Adrenal gland (tissue), 12 donors: ENCODE results near the gene RPL7A. TPM values are rescaled to one million over a fixed set of nuclear protein-coding genes. Genes with fewer than 3 reads are reported as not detected.

Experiments used
- DNase-seq, 7 donors: peaks; one replicate each; pipeline ENCODE4 v3.0.0-alpha.2; 2019 to 2020
- H3K27ac ChIP-seq, 5 donors: fragments of 200-600 bp; sonication (generic) in 4 of 5; 1 replicate in 3 of 5; 2 replicates in 2 of 5; pipeline versions ENCODE4 v1.5.1 to v1.8.0; 2016 to 2020; ENCODE audit warnings: mild to moderate bottlenecking in 1 of 5
- H3K27me3 ChIP-seq: fragments of 200-600 bp; 2 replicates; pipeline ENCODE4 v1.8.0; 2021
- H3K36me3 ChIP-seq, 2 donors: fragments of 200-600 bp; replicated peaks in 1 of 2; 1 replicate in 1 of 2; 2 replicates in 1 of 2; pipeline versions ENCODE4 v1.5.1 to v1.8.0; 2018 to 2022
- H3K4me1 ChIP-seq, 2 donors: fragments of 200-600 bp; replicated peaks in 1 of 2; 1 replicate in 1 of 2; 2 replicates in 1 of 2; pipeline versions ENCODE4 v1.5.1 to v1.8.0; 2018 to 2021
- H3K4me3 ChIP-seq, 4 donors: fragments of 200-600 bp; sonication (generic) in 3 of 4; one replicate each; pipeline ENCODE4 v1.5.1; 2016 to 2018
- H3K9me3 ChIP-seq, 3 donors: fragments of 200-600 bp; sonication (generic) in 1 of 3; replicated peaks in 1 of 3; 1 replicate in 2 of 3; 2 replicates in 1 of 3; pipeline versions ENCODE4 v1.5.1 to v1.8.0; 2016 to 2021
- POLR2A ChIP-seq, 2 donors: fragments of 450-650 bp; IDR thresholded peaks; one replicate each; pipeline ENCODE4 v1.6.1; 2017; ENCODE audit warnings: antibody characterized with exemption in 2 of 2, mild to moderate bottlenecking in 2 of 2, moderate library complexity in 1 of 2
- WGBS, 4 donors: extraction: QIAGEN DNeasy Blood & Tissue Kit in 2 of 4; methylation state at CpG; one replicate each; pipeline versions ENCODE4 v1.1.5 to v1.1.7; 2013 to 2017; 5-methylcytosine and 5-hydroxymethylcytosine counted together
- intact Hi-C, 2 donors: fragments of 100-400 bp; cut with DNase I; formaldehyde crosslinking; loops; one replicate each; pipeline versions ENCODE4 v1.14.1 to v1.15.0; 2022 to 2023
- polyA plus RNA-seq, 3 donors: library from polyadenylated mRNA; stranded (reverse); fragments of 200-250 nt in 2 of 3; fragments of 350-450 nt in 1 of 3; fragmentation: Illumina TruSeq in 1 of 3; extraction: RNeasy Lipid Tissue Mini Kit (QIAGEN cat#74804) in 1 of 3; gene quantifications; one replicate each; pipeline ENCODE4 v1.2.3, GENCODE V29; 2013 to 2014
- small RNA-seq, 2 donors: library from RNA; depleted of rRNA; stranded (forward); fragments of <200 nt; gene quantifications; one replicate each; pipeline ENCODE3, GENCODE V24; 2016
- total RNA-seq, 9 donors: library from RNA; depleted of rRNA in 4 of 9; stranded (reverse); fragments of >200 nt in 4 of 9; fragments of 120-200 nt in 1 of 9; fragmentation: NEBNext Ultra II Directional in 1 of 9; extraction: Animal tissue kit (Norgen Biotek cat#: 25700) in 1 of 9; gene quantifications; one replicate each; pipeline versions ENCODE4 v1.1.0 to v1.2.4, GENCODE V29; 2013 to 2023
- TF ChIP-seq, protein P1 (sequence below), 6 experiments: fragments of 450-650 bp in 4 of 6; fragments of 200-600 bp in 2 of 6; sonication (generic) in 1 of 6; IDR thresholded peaks; 1 replicate in 5 of 6; 2 replicates in 1 of 6; pipeline versions ENCODE4 v1.5.1 to v1.8.0; 2016 to 2021; ENCODE audit warnings: antibody characterized with exemption in 6 of 6, mild to moderate bottlenecking in 2 of 6, moderate library complexity in 1 of 6
- donor health status: healthy with polysubstance abuse.
- donor health status: Bipolar disorder and iron deficiency.
- donor health status: DM: yes; HTN: yes; CAD: no.
- donor health status: DM: no; HTN: no; CAD: no.
- donor health status: DM: no; HTN: no; CAD: no.
- donor health status: DM: yes; HTN: yes; CAD: no.

Gene RPL7A
- total and polyA plus RNA-seq, 12 donors: 1,875 to 3,598 (median 2,406) TPM

DNA sequence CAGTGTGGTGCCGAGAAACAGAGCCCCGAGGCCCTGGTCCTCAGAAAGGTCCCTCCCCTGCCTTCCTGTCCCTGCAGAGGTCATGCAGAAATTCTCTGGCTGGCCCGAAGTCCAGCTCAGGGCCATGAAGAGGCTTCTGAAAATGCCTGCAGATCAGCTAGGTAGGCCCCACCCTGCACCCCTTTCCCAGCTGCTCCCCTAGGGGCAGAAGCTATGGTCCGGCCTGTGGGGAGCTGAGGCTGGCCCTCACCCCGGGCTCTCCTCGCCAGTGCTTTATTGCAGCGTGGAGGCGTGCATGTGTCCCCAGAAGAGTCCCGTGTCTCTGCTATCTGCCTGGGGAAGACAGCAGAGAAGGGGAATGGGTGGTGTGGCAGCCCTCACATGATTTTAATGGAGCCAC is 49.9 kb downstream of the RPL7A start:
- H3K4me1 ChIP-seq: no peaks in the 10 kb centered on the region
- H3K27ac ChIP-seq: no peak overlapping the region
- no peak for TF ChIP-seq POLR2A (IDR thresholded peaks at IDR 0.05)
- TF ChIP-seq, protein P1, sequence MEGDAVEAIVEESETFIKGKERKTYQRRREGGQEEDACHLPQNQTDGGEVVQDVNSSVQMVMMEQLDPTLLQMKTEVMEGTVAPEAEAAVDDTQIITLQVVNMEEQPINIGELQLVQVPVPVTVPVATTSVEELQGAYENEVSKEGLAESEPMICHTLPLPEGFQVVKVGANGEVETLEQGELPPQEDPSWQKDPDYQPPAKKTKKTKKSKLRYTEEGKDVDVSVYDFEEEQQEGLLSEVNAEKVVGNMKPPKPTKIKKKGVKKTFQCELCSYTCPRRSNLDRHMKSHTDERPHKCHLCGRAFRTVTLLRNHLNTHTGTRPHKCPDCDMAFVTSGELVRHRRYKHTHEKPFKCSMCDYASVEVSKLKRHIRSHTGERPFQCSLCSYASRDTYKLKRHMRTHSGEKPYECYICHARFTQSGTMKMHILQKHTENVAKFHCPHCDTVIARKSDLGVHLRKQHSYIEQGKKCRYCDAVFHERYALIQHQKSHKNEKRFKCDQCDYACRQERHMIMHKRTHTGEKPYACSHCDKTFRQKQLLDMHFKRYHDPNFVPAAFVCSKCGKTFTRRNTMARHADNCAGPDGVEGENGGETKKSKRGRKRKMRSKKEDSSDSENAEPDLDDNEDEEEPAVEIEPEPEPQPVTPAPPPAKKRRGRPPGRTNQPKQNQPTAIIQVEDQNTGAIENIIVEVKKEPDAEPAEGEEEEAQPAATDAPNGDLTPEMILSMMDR (IDR thresholded peaks at IDR 0.05): no peak
- no peaks in the 10 kb centered on the region for H3K9me3 ChIP-seq
- H3K4me3 ChIP-seq: no peak overlapping the region
- no peaks in the 10 kb centered on the region for H3K36me3 ChIP-seq
- 63 to 80% (median 67%) methylated on average over 4 to 9 of the region's 9 CpGs for WGBS, 4 donors
- DNase-seq: no peak
- peaks cover 7% of the 10 kb centered on the region for H3K27me3 ChIP-seq
- intact Hi-C loops: no loop called here

DNA sequence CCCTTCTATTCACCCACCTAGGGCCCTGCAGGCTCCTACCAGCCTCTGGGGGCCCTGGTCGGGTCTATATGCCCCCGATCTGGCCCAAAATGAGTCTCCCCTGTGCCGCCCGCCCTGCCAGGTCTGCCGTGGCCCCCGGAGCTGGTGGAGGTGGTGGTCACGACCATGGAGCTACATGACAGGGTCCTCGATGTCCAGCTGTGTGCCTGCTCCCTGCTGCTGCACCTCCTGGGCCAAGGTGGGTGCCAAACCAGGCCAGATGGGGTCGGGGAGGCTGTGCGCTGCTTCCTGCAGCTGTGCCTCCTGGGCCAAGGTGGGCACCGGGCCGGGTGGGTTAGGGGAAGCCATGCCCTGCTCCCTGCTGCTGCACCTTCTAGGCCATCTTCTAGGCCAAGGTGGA is 52.3 kb downstream of the RPL7A start:
- peaks cover 0 to 8% of the 10 kb centered on the region in 2 donors for H3K36me3 ChIP-seq
- H3K4me1 ChIP-seq: peaks cover 3 to 6% of the 10 kb centered on the region in 2 donors
- peaks cover 7% of the 10 kb centered on the region for H3K27me3 ChIP-seq
- DNase-seq: no peak
- intact Hi-C loops: loop anchor here in 1 of 2 donors (10.0 kb wide), 1 partner anchor 215 kb away; no protein-coding TSS in a partner anchor
- H3K9me3 ChIP-seq: no peaks in the 10 kb centered on the region
- no peak overlapping the region for H3K4me3 ChIP-seq
- TF ChIP-seq, protein P1 (IDR thresholded peaks at IDR 0.05): no peak
- TF ChIP-seq POLR2A (IDR thresholded peaks at IDR 0.05): no peak
- WGBS, 4 donors: 60 to 100% (median 85%) methylated on average over 2 to 12 of the region's 12 CpGs
- no peak overlapping the region for H3K27ac ChIP-seq

Small RNAs within 50 kb of the gene (small RNA-seq; reads per million reads assigned to genes)
- gene RF00019 (0 reads per million in 2 donors), gene SNORD24 (0 reads per million in 2 donors), gene SNORD36A (0 reads per million in 2 donors), gene SNORD36B (0 reads per million in 2 donors), gene SNORD36C (0 reads per million in 2 donors)

Other genes starting within 250 kb of the RPL7A start
- gene RALGDS, start 227.0 kb upstream of the RPL7A start, total RNA-seq: 100 to 1,000 TPM in 1 of 9 donors, 10 to 100 TPM in 8; 35.0 to 104 (median 56.2) TPM
- 100 to 1,000 TPM in 1 of 3 donors, 10 to 100 TPM in 2; 21.3 to 170 (median 97.8) TPM for gene RALGDS, start 227.0 kb upstream of the RPL7A start, polyA plus RNA-seq
- gene GBGT1, start 184.3 kb upstream of the RPL7A start, total RNA-seq: 10 to 100 TPM in 8 of 9 donors, 1 to 10 TPM in 1; 3.5 to 67.5 (median 39.4) TPM
- 10 to 100 TPM in 2 of 3 donors, 1 to 10 TPM in 1; 6.7 to 29.0 (median 18.9) TPM for gene GBGT1, start 184.3 kb upstream of the RPL7A start, polyA plus RNA-seq
- under 1 TPM in 2 of 9 donors, not detected in 7; 0.11 to 0.32 TPM for gene OBP2B, start 139.0 kb upstream of the RPL7A start, total RNA-seq
- gene OBP2B, start 139.0 kb upstream of the RPL7A start, polyA plus RNA-seq: not detected
- gene ABO, start 73.0 kb upstream of the RPL7A start, total RNA-seq: 10 to 100 TPM in 7 of 9 donors, 1 to 10 TPM in 2; 2.9 to 43.1 (median 18.7) TPM
- gene ABO, start 73.0 kb upstream of the RPL7A start, polyA plus RNA-seq: 10 to 100 TPM in 2 of 3 donors, 1 to 10 TPM in 1; 9.9 to 20.8 (median 18.5) TPM
- 10 to 100 TPM in 8 of 9 donors, 1 to 10 TPM in 1; 6.2 to 42.2 (median 23.0) TPM for gene SURF6, start 12.0 kb upstream of the RPL7A start, total RNA-seq
- 10 to 100 TPM; 18.7 to 36.4 (median 23.4) TPM for gene SURF6, start 12.0 kb upstream of the RPL7A start, polyA plus RNA-seq
- 10 to 100 TPM; 13.2 to 38.0 (median 33.8) TPM for gene MED22, start 87 bp upstream of the RPL7A start, total RNA-seq
- 10 to 100 TPM; 11.4 to 21.3 (median 17.8) TPM for gene MED22, start 87 bp upstream of the RPL7A start, polyA plus RNA-seq
- 100 to 1,000 TPM in 1 of 9 donors, 10 to 100 TPM in 8; 50.9 to 111 (median 71.5) TPM for gene SURF1, start 8.3 kb downstream of the RPL7A start, total RNA-seq
- gene SURF1, start 8.3 kb downstream of the RPL7A start, polyA plus RNA-seq: 10 to 100 TPM; 55.7 to 96.3 (median 79.9) TPM
- 10 to 100 TPM; 13.4 to 29.2 (median 20.8) TPM for gene SURF2, start 8.3 kb downstream of the RPL7A start, total RNA-seq
- 10 to 100 TPM; 19.9 to 53.0 (median 41.4) TPM for gene SURF2, start 8.3 kb downstream of the RPL7A start, polyA plus RNA-seq
- 100 to 1,000 TPM; 157 to 340 (median 183) TPM for gene SURF4, start 27.8 kb downstream of the RPL7A start, total RNA-seq
- 100 to 1,000 TPM in 1 of 3 donors, 10 to 100 TPM in 2; 43.4 to 285 (median 53.4) TPM for gene SURF4, start 27.8 kb downstream of the RPL7A start, polyA plus RNA-seq
- gene STKLD1, start 28.1 kb downstream of the RPL7A start, total RNA-seq: 1 to 10 TPM in 6 of 9 donors, under 1 TPM in 1, not detected in 2; 0.71 to 6.0 (median 1.8) TPM
- gene STKLD1, start 28.1 kb downstream of the RPL7A start, polyA plus RNA-seq: 1 to 10 TPM; 2.4 to 5.2 (median 4.8) TPM
- gene REXO4, start 69.8 kb downstream of the RPL7A start, total RNA-seq: 10 to 100 TPM; 18.9 to 27.6 (median 23.0) TPM
- gene REXO4, start 69.8 kb downstream of the RPL7A start, polyA plus RNA-seq: 10 to 100 TPM; 19.4 to 24.2 (median 20.5) TPM
- 1 to 10 TPM in 6 of 9 donors, under 1 TPM in 3; 0.30 to 8.7 (median 1.8) TPM for gene ADAMTS13, start 74.1 kb downstream of the RPL7A start, total RNA-seq
- gene ADAMTS13, start 74.1 kb downstream of the RPL7A start, polyA plus RNA-seq: 10 to 100 TPM in 2 of 3 donors, under 1 TPM in 1; 0.15 to 19.9 (median 13.4) TPM
- gene CACFD1, start 111.8 kb downstream of the RPL7A start, total RNA-seq: 10 to 100 TPM; 11.4 to 29.5 (median 21.5) TPM
- 10 to 100 TPM in 1 of 3 donors, 1 to 10 TPM in 2; 6.5 to 11.1 (median 8.8) TPM for gene CACFD1, start 111.8 kb downstream of the RPL7A start, polyA plus RNA-seq
- gene SLC2A6, start 130.9 kb downstream of the RPL7A start, total RNA-seq: 10 to 100 TPM in 3 of 9 donors, 1 to 10 TPM in 6; 1.4 to 79.1 (median 8.0) TPM
- 1 to 10 TPM; 3.3 to 6.7 (median 5.0) TPM for gene SLC2A6, start 130.9 kb downstream of the RPL7A start, polyA plus RNA-seq
- not detected for gene MYMK, start 176.7 kb downstream of the RPL7A start, total RNA-seq
- gene MYMK, start 176.7 kb downstream of the RPL7A start, polyA plus RNA-seq: not detected
- 100 to 1,000 TPM in 2 of 9 donors, 10 to 100 TPM in 6, under 1 TPM in 1; 1.00 to 138 (median 58.2) TPM for gene ADAMTSL2, start 186.5 kb downstream of the RPL7A start, total RNA-seq
- gene ADAMTSL2, start 186.5 kb downstream of the RPL7A start, polyA plus RNA-seq: 100 to 1,000 TPM in 1 of 3 donors, 10 to 100 TPM in 1, 1 to 10 TPM in 1; 4.1 to 108 (median 35.3) TPM